ENCODE measurements around the gene FGFR3.
"Not testable (repeated sequence)": the region's sequence is repeated elsewhere in the genome, so short reads cannot be mapped to it uniquely, and the experiment has no call there.

The FGFR3 gene

GRCh38 chr4:1834047-1834775 lies 41.1 kb downstream of the FGFR3 start:
- Histone ChIP-seq H3K36me3 (ENCODE audit: low read depth) (peaks cover 83% of the 10 kb centered on the region), H3K27ac (ENCODE audit: poor library complexity, severe bottlenecking) (no peak overlapping the region), H3K4me3 (ENCODE audit: severe bottlenecking) (no peak overlapping the region), H3K4me1 (ENCODE audit: insufficient read depth, poor library complexity, severe bottlenecking) (no peaks in the 10 kb centered on the region), H3K27me3 (ENCODE audit: insufficient read depth, poor library complexity, severe bottlenecking) (no peaks in the 10 kb centered on the region), H3K9me3 (ENCODE audit: severe bottlenecking) (no peaks in the 10 kb centered on the region)
- DNase-seq (ENCODE audit: low spot score) (no peak), ATAC-seq (ENCODE audit: low read depth) (no peak)
- TF ChIP-seq CTCF (IDR thresholded peaks at IDR 0.05; ENCODE audit: poor library complexity, severe bottlenecking) = no peak

DNA sequence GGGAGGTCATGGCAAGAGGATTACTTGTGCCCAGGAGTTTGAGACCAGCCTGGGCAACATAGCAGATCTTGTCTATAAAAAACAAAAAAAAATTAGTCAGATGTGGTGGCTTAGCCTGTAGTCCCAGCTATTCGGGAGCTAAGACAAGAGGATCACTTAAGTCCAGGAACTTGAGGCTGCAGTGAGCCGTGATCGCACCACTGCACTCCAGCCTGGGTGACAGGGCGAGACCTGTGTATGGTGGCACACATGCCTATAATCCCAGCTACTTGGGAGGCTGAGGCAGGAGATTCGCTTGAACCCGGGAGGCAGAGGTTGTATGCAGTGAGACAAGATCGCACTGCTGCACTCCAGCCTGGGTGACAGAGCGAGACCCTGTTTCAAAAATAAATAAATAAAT lies 42.7 kb downstream of the FGFR3 start:
- not testable (repeated sequence) for H3K27ac ChIP-seq (ENCODE audit: poor library complexity, severe bottlenecking); DNase-seq (ENCODE audit: low spot score); H3K4me3 ChIP-seq (ENCODE audit: severe bottlenecking); H3K9me3 ChIP-seq (ENCODE audit: severe bottlenecking); H3K27me3 ChIP-seq (ENCODE audit: insufficient read depth, poor library complexity, severe bottlenecking); ATAC-seq (ENCODE audit: low read depth); H3K4me1 ChIP-seq (ENCODE audit: insufficient read depth, poor library complexity, severe bottlenecking)
- peaks cover 86% of the 10 kb centered on the region for H3K36me3 ChIP-seq (ENCODE audit: low read depth)

- ATAC-seq (ENCODE audit: low read depth) = no peak
- Histone ChIP-seq H3K9me3 (ENCODE audit: severe bottlenecking) (no peaks in the 10 kb centered on the region), H3K4me1 (ENCODE audit: insufficient read depth, poor library complexity, severe bottlenecking) (no peaks in the 10 kb centered on the region), H3K36me3 (ENCODE audit: low read depth) (peaks cover 86% of the 10 kb centered on the region), H3K4me3 (ENCODE audit: severe bottlenecking) (no peak overlapping the region), H3K27ac (ENCODE audit: poor library complexity, severe bottlenecking) (no peak overlapping the region), H3K27me3 (ENCODE audit: insufficient read depth, poor library complexity, severe bottlenecking) (no peaks in the 10 kb centered on the region)
- DNase-seq (ENCODE audit: low spot score) = no peak
- no peak for TF ChIP-seq CTCF (IDR thresholded peaks at IDR 0.05; ENCODE audit: poor library complexity, severe bottlenecking)
These were observed 43.6 kb downstream of the FGFR3 start for GRCh38 chr4:1836650-1837049.

- no peaks in the 10 kb centered on the region for H3K27me3 ChIP-seq (ENCODE audit: insufficient read depth, poor library complexity, severe bottlenecking)
- DNase-seq (ENCODE audit: low spot score) (no peak), ATAC-seq (ENCODE audit: low read depth) (no peak)
- no peak overlapping the region for H3K27ac ChIP-seq (ENCODE audit: poor library complexity, severe bottlenecking)
- H3K9me3 ChIP-seq (ENCODE audit: severe bottlenecking) = no peaks in the 10 kb centered on the region
- no peaks in the 10 kb centered on the region for H3K4me1 ChIP-seq (ENCODE audit: insufficient read depth, poor library complexity, severe bottlenecking)
- peaks cover 85% of the 10 kb centered on the region for H3K36me3 ChIP-seq (ENCODE audit: low read depth)
- TF ChIP-seq CTCF (IDR thresholded peaks at IDR 0.05; ENCODE audit: poor library complexity, severe bottlenecking) = no peak
- H3K4me3 ChIP-seq (ENCODE audit: severe bottlenecking) = no peak overlapping the region
These were observed 44.0 kb downstream of the FGFR3 start for GRCh38 chr4:1837069-1837468.

DNA sequence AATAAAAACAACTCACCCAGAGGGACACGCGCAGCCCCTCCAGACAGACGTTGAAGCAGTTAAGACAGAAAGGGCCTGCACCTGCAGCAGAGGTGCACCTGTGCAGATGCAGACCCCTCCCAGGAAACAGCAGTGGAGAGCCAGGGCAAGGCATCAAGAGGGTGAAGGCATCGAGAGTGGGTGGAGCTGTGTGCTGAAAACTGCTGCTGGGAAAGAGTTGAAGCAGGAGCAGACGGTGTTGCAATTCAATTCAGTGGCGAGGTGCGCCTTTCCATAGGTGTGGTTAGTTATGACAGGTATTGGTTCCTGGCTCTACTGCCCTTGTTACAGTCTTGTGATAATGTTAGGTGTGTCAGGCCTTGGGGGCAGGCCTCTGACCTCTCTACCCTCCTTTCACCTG lies 46.2 kb downstream of the FGFR3 start:
- Histone ChIP-seq H3K4me3 (ENCODE audit: severe bottlenecking) (no peak overlapping the region), H3K9me3 (ENCODE audit: severe bottlenecking) (no peaks in the 10 kb centered on the region), H3K4me1 (ENCODE audit: insufficient read depth, poor library complexity, severe bottlenecking) (no peaks in the 10 kb centered on the region), H3K27ac (ENCODE audit: poor library complexity, severe bottlenecking) (no peak overlapping the region), H3K27me3 (ENCODE audit: insufficient read depth, poor library complexity, severe bottlenecking) (no peaks in the 10 kb centered on the region), H3K36me3 (ENCODE audit: low read depth) (peaks cover 93% of the 10 kb centered on the region)
- no peak for TF ChIP-seq CTCF (IDR thresholded peaks at IDR 0.05; ENCODE audit: poor library complexity, severe bottlenecking)
- ATAC-seq (ENCODE audit: low read depth) = no peak
- DNase-seq (ENCODE audit: low spot score) = no peak
